KOPT-K1 (cell line): ENCODE results near the gene MORN5.

Source experiments
- H3K27ac ChIP-seq: fragments of 200-600 bp; sonication (generic); 2 replicates; pipeline ENCODE4 v1.5.1; 2016; ENCODE audit warnings: antibody characterized with exemption, mild to moderate bottlenecking, low read depth, low read length; ENCODE audit not compliant: poor library complexity, severe bottlenecking
- H3K36me3 ChIP-seq: fragments of 200-600 bp; sonication (generic); 2 replicates; pipeline ENCODE4 v1.5.1; 2017; ENCODE audit warnings: antibody characterized with exemption, mild to moderate bottlenecking, low read length, moderate library complexity; ENCODE audit not compliant: insufficient read depth
- H3K9me3 ChIP-seq: fragments of 200-600 bp; sonication (generic); 2 replicates; pipeline ENCODE4 v1.5.1; 2017; ENCODE audit warnings: antibody characterized with exemption, low read length, mild to moderate bottlenecking; ENCODE audit not compliant: insufficient read depth, poor library complexity, severe bottlenecking

Gene MORN5

GRCh38 chr9:122121391-122121790 is 38.3 kb upstream of the MORN5 start:
- no peaks in the 10 kb centered on the region for H3K36me3 ChIP-seq
- no peaks in the 10 kb centered on the region for H3K9me3 ChIP-seq
- H3K27ac ChIP-seq: no peak overlapping the region

- no peak overlapping the region for H3K27ac ChIP-seq
- no peaks in the 10 kb centered on the region for H3K36me3 ChIP-seq
- no peaks in the 10 kb centered on the region for H3K9me3 ChIP-seq
These were observed 37.8 kb upstream of the MORN5 start for GRCh38 chr9:122121931-122122330.

- Histone ChIP-seq H3K27ac (no peak overlapping the region), H3K36me3 (no peaks in the 10 kb centered on the region), H3K9me3 (no peaks in the 10 kb centered on the region)
These were observed 37.2 kb upstream of the MORN5 start for GRCh38 chr9:122122468-122122867.

- Histone ChIP-seq H3K9me3 (no peaks in the 10 kb centered on the region), H3K27ac (no peak overlapping the region), H3K36me3 (no peaks in the 10 kb centered on the region)
These were observed 36.6 kb upstream of the MORN5 start for GRCh38 chr9:122122903-122123632.

- Histone ChIP-seq H3K27ac (no peak overlapping the region), H3K9me3 (no peaks in the 10 kb centered on the region), H3K36me3 (no peaks in the 10 kb centered on the region)
These were observed 35.7 kb upstream of the MORN5 start for GRCh38 chr9:122124048-122124447.

GRCh38 chr9:122124528-122124927 is 35.2 kb upstream of the MORN5 start:
- Histone ChIP-seq H3K9me3 (no peaks in the 10 kb centered on the region), H3K27ac (no peak overlapping the region), H3K36me3 (no peaks in the 10 kb centered on the region)

- H3K36me3 ChIP-seq: no peaks in the 10 kb centered on the region
- H3K27ac ChIP-seq: no peak overlapping the region
- H3K9me3 ChIP-seq: no peaks in the 10 kb centered on the region
These were observed 34.6 kb upstream of the MORN5 start for GRCh38 chr9:122125158-122125508.

- H3K9me3 ChIP-seq: no peaks in the 10 kb centered on the region
- H3K27ac ChIP-seq: no peak overlapping the region
These were observed 34.0 kb upstream of the MORN5 start for GRCh38 chr9:122125509-122126330.

GRCh38 chr9:122126331-122127261 is 33.1 kb upstream of the MORN5 start:
- Histone ChIP-seq H3K27ac (no peak overlapping the region), H3K9me3 (no peaks in the 10 kb centered on the region), H3K36me3 (no peaks in the 10 kb centered on the region)

More at GRCh38 chr9:122125509-122126330, 34.0 kb upstream of the MORN5 start:
- no peaks in the 10 kb centered on the region for H3K36me3 ChIP-seq

GRCh38 chr9:122127396-122127798 is 32.3 kb upstream of the MORN5 start:
- no peaks in the 10 kb centered on the region for H3K9me3 ChIP-seq
- H3K36me3 ChIP-seq: no peaks in the 10 kb centered on the region
- H3K27ac ChIP-seq: no peak overlapping the region

- Histone ChIP-seq H3K36me3 (no peaks in the 10 kb centered on the region), H3K27ac (no peak overlapping the region), H3K9me3 (no peaks in the 10 kb centered on the region)
These were observed 31.4 kb upstream of the MORN5 start for GRCh38 chr9:122128007-122128968.

GRCh38 chr9:122128969-122129343 is 30.8 kb upstream of the MORN5 start:
- no peak overlapping the region for H3K27ac ChIP-seq
- H3K9me3 ChIP-seq: no peaks in the 10 kb centered on the region
- no peaks in the 10 kb centered on the region for H3K36me3 ChIP-seq

GRCh38 chr9:122129969-122130368 is 29.7 kb upstream of the MORN5 start:
- Histone ChIP-seq H3K27ac (no peak overlapping the region), H3K36me3 (no peaks in the 10 kb centered on the region), H3K9me3 (no peaks in the 10 kb centered on the region)

- H3K9me3 ChIP-seq: no peaks in the 10 kb centered on the region
- H3K36me3 ChIP-seq: no peaks in the 10 kb centered on the region
- no peak overlapping the region for H3K27ac ChIP-seq
These were observed 28.9 kb upstream of the MORN5 start for GRCh38 chr9:122130837-122131236.
